Measurements from ENCODE around the gene SLC19A1.

DNA sequence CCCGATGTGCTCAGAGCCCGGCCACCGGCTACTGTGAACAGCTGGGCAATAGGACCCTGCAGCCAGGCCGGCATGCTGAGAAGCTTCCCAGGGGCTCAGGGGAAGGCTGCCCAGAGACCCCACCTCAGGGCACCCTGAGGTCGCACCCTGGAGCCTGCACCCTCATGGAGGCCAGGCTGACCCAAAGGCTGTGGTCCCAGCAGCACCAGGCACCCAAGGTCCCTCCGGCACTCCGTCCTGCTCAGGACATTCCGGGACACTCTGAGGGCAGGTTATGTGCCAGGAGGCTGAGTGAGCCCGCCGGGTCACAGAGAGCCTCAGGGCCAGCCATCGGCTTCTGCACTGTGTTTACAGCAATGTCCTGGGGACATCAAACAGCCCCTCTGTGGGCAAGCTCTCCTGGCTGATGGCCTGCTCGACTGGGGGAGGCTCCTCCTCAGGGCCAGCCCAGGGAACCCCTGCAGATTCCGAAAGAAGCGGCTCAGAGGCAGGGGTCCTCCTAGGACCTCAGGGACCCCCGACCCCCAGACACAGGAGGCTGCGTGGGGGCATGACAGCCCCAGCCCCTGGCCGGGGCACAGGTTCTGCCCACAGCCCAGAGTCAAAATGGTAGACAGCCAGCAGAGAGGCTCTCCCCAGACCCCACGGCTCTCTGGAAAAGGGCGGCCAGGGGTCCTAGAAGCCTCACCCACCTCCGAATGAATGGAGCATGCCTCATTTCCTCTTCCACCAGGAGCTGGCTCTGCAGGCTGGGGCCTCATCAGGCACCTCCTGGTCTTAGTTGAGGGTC lies 8.2 kb downstream of the SLC19A1 start:
- TF ChIP-seq, protein P1, sequence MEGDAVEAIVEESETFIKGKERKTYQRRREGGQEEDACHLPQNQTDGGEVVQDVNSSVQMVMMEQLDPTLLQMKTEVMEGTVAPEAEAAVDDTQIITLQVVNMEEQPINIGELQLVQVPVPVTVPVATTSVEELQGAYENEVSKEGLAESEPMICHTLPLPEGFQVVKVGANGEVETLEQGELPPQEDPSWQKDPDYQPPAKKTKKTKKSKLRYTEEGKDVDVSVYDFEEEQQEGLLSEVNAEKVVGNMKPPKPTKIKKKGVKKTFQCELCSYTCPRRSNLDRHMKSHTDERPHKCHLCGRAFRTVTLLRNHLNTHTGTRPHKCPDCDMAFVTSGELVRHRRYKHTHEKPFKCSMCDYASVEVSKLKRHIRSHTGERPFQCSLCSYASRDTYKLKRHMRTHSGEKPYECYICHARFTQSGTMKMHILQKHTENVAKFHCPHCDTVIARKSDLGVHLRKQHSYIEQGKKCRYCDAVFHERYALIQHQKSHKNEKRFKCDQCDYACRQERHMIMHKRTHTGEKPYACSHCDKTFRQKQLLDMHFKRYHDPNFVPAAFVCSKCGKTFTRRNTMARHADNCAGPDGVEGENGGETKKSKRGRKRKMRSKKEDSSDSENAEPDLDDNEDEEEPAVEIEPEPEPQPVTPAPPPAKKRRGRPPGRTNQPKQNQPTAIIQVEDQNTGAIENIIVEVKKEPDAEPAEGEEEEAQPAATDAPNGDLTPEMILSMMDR (IDR thresholded peaks at IDR 0.05): no peak
- no peak for TF ChIP-seq POLR2AphosphoS5 (IDR thresholded peaks at IDR 0.05)

Measured in prostate gland (tissue), 2 donors.